ENCODE measurements around the gene SGMS1.

DNA sequence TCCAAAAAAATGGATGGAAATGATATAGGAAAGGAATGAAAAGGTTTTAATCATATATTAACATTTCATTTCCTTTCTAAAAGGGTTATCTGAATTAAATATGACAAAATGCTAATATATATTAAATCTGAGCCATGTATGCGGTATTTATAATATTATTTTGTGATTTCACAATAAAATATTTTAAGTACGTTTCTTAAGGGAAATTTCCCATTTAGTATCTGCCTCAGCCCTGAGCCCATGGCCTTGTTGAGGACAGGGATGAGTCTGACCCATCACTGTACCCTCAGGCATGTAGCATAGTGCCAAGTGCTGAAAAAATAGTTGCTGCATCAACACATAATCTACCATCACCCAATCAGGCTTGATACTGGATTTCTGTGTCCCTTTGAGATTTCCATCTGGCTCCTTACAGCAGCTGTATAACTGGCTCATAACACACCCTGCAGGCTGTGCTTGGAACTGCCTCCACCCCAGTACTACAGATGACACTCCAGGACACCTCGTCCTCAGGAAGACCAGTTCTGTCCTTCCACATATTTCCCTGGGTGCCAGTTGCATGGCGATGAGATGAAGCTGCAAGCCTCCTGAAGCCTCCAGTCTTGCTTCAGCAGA lies 313.1 kb downstream of the SGMS1 start:
- TF ChIP-seq EP300 (conservative IDR thresholded peaks at IDR 0.05; ENCODE audit: poor library complexity, severe bottlenecking) (no peak), POLR2AphosphoS5 (IDR thresholded peaks at IDR 0.05) (no peak)
- TF ChIP-seq, protein P1, sequence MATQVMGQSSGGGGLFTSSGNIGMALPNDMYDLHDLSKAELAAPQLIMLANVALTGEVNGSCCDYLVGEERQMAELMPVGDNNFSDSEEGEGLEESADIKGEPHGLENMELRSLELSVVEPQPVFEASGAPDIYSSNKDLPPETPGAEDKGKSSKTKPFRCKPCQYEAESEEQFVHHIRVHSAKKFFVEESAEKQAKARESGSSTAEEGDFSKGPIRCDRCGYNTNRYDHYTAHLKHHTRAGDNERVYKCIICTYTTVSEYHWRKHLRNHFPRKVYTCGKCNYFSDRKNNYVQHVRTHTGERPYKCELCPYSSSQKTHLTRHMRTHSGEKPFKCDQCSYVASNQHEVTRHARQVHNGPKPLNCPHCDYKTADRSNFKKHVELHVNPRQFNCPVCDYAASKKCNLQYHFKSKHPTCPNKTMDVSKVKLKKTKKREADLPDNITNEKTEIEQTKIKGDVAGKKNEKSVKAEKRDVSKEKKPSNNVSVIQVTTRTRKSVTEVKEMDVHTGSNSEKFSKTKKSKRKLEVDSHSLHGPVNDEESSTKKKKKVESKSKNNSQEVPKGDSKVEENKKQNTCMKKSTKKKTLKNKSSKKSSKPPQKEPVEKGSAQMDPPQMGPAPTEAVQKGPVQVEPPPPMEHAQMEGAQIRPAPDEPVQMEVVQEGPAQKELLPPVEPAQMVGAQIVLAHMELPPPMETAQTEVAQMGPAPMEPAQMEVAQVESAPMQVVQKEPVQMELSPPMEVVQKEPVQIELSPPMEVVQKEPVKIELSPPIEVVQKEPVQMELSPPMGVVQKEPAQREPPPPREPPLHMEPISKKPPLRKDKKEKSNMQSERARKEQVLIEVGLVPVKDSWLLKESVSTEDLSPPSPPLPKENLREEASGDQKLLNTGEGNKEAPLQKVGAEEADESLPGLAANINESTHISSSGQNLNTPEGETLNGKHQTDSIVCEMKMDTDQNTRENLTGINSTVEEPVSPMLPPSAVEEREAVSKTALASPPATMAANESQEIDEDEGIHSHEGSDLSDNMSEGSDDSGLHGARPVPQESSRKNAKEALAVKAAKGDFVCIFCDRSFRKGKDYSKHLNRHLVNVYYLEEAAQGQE (IDR thresholded peaks at IDR 0.05; ENCODE audit: borderline replicate concordance) = no peak

Measured in neural cell (in vitro differentiated cells).